ENCODE measurements around the gene WIPI1.
A peak's percentile ranks its signal among the peaks of the same experiment; 100 is the strongest.
"Not testable (repeated sequence)": the region's sequence is repeated elsewhere in the genome, so short reads cannot be mapped to it uniquely, and the experiment has no call there.

The WIPI1 gene

GRCh38 chr17:68421486-68421885 is 35.8 kb downstream of the WIPI1 start:
- DNase-seq (ENCODE audit: low read depth, low spot score): no peak
- Histone ChIP-seq H3K36me3 (ENCODE audit: insufficient read depth, insufficient read length, low read length) (peaks cover 6% of the 10 kb centered on the region), H3K27me3 (ENCODE audit: insufficient read depth, insufficient read length) (no peaks in the 10 kb centered on the region), H3K4me3 (ENCODE audit: insufficient read length, low read depth) (no peak overlapping the region), H3K9ac (ENCODE audit: insufficient read length, low read depth) (no peak overlapping the region), H3K9me3 (ENCODE audit: insufficient read depth, low read length) (no peaks in the 10 kb centered on the region), H3K4me1 (ENCODE audit: insufficient read depth, insufficient read length) (no peaks in the 10 kb centered on the region)
- no peak for TF ChIP-seq SUZ12 (IDR thresholded peaks at IDR 0.05; ENCODE audit: extremely low read depth, insufficient read depth, insufficient read length)
- TF ChIP-seq ZNF274 (IDR thresholded peaks at IDR 0.05; ENCODE audit: low read depth, low read length): no peak
- no peak for TF ChIP-seq YY1 (IDR thresholded peaks at IDR 0.05; ENCODE audit: insufficient read depth, insufficient read length)

GRCh38 chr17:68420065-68420464 is 37.2 kb downstream of the WIPI1 start:
- no peak overlapping the region for H3K4me3 ChIP-seq (ENCODE audit: insufficient read length, low read depth)
- H3K9me3 ChIP-seq (ENCODE audit: insufficient read depth, low read length): no peaks in the 10 kb centered on the region
- DNase-seq (ENCODE audit: low read depth, low spot score): no peak
- no peak overlapping the region for H3K9ac ChIP-seq (ENCODE audit: insufficient read length, low read depth)
- no peak for TF ChIP-seq SUZ12 (IDR thresholded peaks at IDR 0.05; ENCODE audit: extremely low read depth, insufficient read depth, insufficient read length)
- TF ChIP-seq YY1 (IDR thresholded peaks at IDR 0.05; ENCODE audit: insufficient read depth, insufficient read length): no peak
- TF ChIP-seq ZNF274 (IDR thresholded peaks at IDR 0.05; ENCODE audit: low read depth, low read length): no peak
- no peaks in the 10 kb centered on the region for H3K27me3 ChIP-seq (ENCODE audit: insufficient read depth, insufficient read length)
- H3K4me1 ChIP-seq (ENCODE audit: insufficient read depth, insufficient read length): no peaks in the 10 kb centered on the region
- H3K36me3 ChIP-seq (ENCODE audit: insufficient read depth, insufficient read length, low read length): peaks cover 6% of the 10 kb centered on the region

- Histone ChIP-seq H3K36me3 (ENCODE audit: insufficient read depth, insufficient read length, low read length) (peaks cover 6% of the 10 kb centered on the region), H3K4me3 (ENCODE audit: insufficient read length, low read depth) (no peak overlapping the region), H3K27me3 (ENCODE audit: insufficient read depth, insufficient read length) (no peaks in the 10 kb centered on the region), H3K9ac (ENCODE audit: insufficient read length, low read depth) (no peak overlapping the region), H3K4me1 (ENCODE audit: insufficient read depth, insufficient read length) (no peaks in the 10 kb centered on the region), H3K9me3 (ENCODE audit: insufficient read depth, low read length) (no peaks in the 10 kb centered on the region)
- no peak for DNase-seq (ENCODE audit: low read depth, low spot score)
- TF ChIP-seq SUZ12 (IDR thresholded peaks at IDR 0.05; ENCODE audit: extremely low read depth, insufficient read depth, insufficient read length): no peak
- TF ChIP-seq YY1 (IDR thresholded peaks at IDR 0.05; ENCODE audit: insufficient read depth, insufficient read length): no peak
- no peak for TF ChIP-seq ZNF274 (IDR thresholded peaks at IDR 0.05; ENCODE audit: low read depth, low read length)
Measured at GRCh38 chr17:68418876-68419275, 38.4 kb downstream of the WIPI1 start.

- peaks cover 4% of the 10 kb centered on the region for H3K36me3 ChIP-seq (ENCODE audit: insufficient read depth, insufficient read length, low read length)
- H3K9me3 ChIP-seq (ENCODE audit: insufficient read depth, low read length): no peaks in the 10 kb centered on the region
- H3K27me3 ChIP-seq (ENCODE audit: insufficient read depth, insufficient read length): no peaks in the 10 kb centered on the region
- DNase-seq (ENCODE audit: low read depth, low spot score): no peak
- no peak overlapping the region for H3K4me3 ChIP-seq (ENCODE audit: insufficient read length, low read depth)
- no peak overlapping the region for H3K9ac ChIP-seq (ENCODE audit: insufficient read length, low read depth)
- TF ChIP-seq YY1 (IDR thresholded peaks at IDR 0.05; ENCODE audit: insufficient read depth, insufficient read length): no peak
- no peak for TF ChIP-seq SUZ12 (IDR thresholded peaks at IDR 0.05; ENCODE audit: extremely low read depth, insufficient read depth, insufficient read length)
- TF ChIP-seq ZNF274 (IDR thresholded peaks at IDR 0.05; ENCODE audit: low read depth, low read length): no peak
- H3K4me1 ChIP-seq (ENCODE audit: insufficient read depth, insufficient read length): no peaks in the 10 kb centered on the region
Measured at GRCh38 chr17:68417317-68417716, 40.0 kb downstream of the WIPI1 start.

GRCh38 chr17:68414901-68415300 is 42.4 kb downstream of the WIPI1 start:
- not testable (repeated sequence) for H3K9ac ChIP-seq (ENCODE audit: insufficient read length, low read depth)

GRCh38 chr17:68413597-68414560 is 43.4 kb downstream of the WIPI1 start:
- H3K9ac ChIP-seq (ENCODE audit: insufficient read length, low read depth); H3K27me3 ChIP-seq (ENCODE audit: insufficient read depth, insufficient read length); H3K4me1 ChIP-seq (ENCODE audit: insufficient read depth, insufficient read length); DNase-seq (ENCODE audit: low read depth, low spot score); H3K9me3 ChIP-seq (ENCODE audit: insufficient read depth, low read length); H3K36me3 ChIP-seq (ENCODE audit: insufficient read depth, insufficient read length, low read length): not testable (repeated sequence)
- peak overlapping the region; percentile 8 for H3K4me3 ChIP-seq (ENCODE audit: insufficient read length, low read depth)

More at GRCh38 chr17:68414901-68415300, 42.4 kb downstream of the WIPI1 start:
- not testable (repeated sequence) for H3K36me3 ChIP-seq (ENCODE audit: insufficient read depth, insufficient read length, low read length); DNase-seq (ENCODE audit: low read depth, low spot score); H3K4me1 ChIP-seq (ENCODE audit: insufficient read depth, insufficient read length); H3K9me3 ChIP-seq (ENCODE audit: insufficient read depth, low read length); H3K27me3 ChIP-seq (ENCODE audit: insufficient read depth, insufficient read length); H3K4me3 ChIP-seq (ENCODE audit: insufficient read length, low read depth)

GRCh38 chr17:68407656-68408055 is 49.6 kb downstream of the WIPI1 start:
- H3K27me3 ChIP-seq (ENCODE audit: insufficient read depth, insufficient read length); H3K4me1 ChIP-seq (ENCODE audit: insufficient read depth, insufficient read length); H3K9me3 ChIP-seq (ENCODE audit: insufficient read depth, low read length); H3K36me3 ChIP-seq (ENCODE audit: insufficient read depth, insufficient read length, low read length); H3K4me3 ChIP-seq (ENCODE audit: insufficient read length, low read depth); DNase-seq (ENCODE audit: low read depth, low spot score); H3K9ac ChIP-seq (ENCODE audit: insufficient read length, low read depth): not testable (repeated sequence)

- H3K9me3 ChIP-seq (ENCODE audit: insufficient read depth, low read length); H3K36me3 ChIP-seq (ENCODE audit: insufficient read depth, insufficient read length, low read length); H3K9ac ChIP-seq (ENCODE audit: insufficient read length, low read depth); DNase-seq (ENCODE audit: low read depth, low spot score); H3K4me1 ChIP-seq (ENCODE audit: insufficient read depth, insufficient read length); H3K27me3 ChIP-seq (ENCODE audit: insufficient read depth, insufficient read length); H3K4me3 ChIP-seq (ENCODE audit: insufficient read length, low read depth): not testable (repeated sequence)
Measured at GRCh38 chr17:68403837-68404236, 53.5 kb downstream of the WIPI1 start.
